SK-N-SH (cell line): ENCODE data around the gene ANKUB1.

Experiments
- GABPA ChIP-seq: IDR thresholded peaks from 2 replicates; pipeline ENCODE4 v1.4.0; 2012; ENCODE audit warnings: low read depth, mild to moderate bottlenecking
- NFIC ChIP-seq: IDR thresholded peaks from 2 replicates; pipeline ENCODE4 v1.4.0; 2012; ENCODE audit warnings: borderline replicate concordance
- TF ChIP-seq, protein P1 (sequence below): fragments of 150-350 bp; IDR thresholded peaks from 2 replicates; pipeline ENCODE4 v1.6.1; 2017; ENCODE audit warnings: antibody characterized with exemption, low read length, low read depth, borderline replicate concordance

DNA sequence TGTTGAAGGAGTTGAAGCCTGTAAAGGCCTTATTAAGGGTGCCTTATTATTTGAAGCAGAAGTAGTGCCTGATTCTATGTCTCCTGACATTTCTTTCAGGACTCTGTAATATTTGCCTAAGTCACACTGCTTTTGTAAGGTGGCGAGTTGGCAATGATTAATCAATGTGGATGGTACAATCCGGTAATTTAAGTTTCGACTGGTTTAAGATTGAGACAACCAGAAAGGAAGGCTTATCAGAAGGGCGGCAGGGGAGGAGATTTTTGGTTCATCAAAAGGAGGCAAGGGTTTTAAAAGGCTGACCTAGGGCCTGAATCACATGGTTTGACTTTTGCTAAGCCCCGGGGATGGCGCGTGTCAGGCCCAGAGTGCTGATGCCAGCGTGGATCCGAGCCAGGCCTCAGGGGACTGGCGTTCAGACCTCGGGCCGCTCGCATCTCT is 19.8 kb upstream of the ANKUB1 start:
- TF ChIP-seq, protein P1, sequence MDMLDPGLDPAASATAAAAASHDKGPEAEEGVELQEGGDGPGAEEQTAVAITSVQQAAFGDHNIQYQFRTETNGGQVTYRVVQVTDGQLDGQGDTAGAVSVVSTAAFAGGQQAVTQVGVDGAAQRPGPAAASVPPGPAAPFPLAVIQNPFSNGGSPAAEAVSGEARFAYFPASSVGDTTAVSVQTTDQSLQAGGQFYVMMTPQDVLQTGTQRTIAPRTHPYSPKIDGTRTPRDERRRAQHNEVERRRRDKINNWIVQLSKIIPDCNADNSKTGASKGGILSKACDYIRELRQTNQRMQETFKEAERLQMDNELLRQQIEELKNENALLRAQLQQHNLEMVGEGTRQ = no peak
- TF ChIP-seq NFIC (no peak), GABPA (no peak)
